Left forelimb (tissue), 1 donor: ENCODE results near the gene TMEM63A.
"Not testable (repeated sequence)": the region's sequence is repeated elsewhere in the genome, so short reads cannot be mapped to it uniquely, and the experiment has no call there.

Source experiments
- DNase-seq: peaks from one replicate; pipeline ENCODE4 v3.0.0-alpha.2; 2018; ENCODE audit warnings: low spot score

TMEM63A gene

DNA sequence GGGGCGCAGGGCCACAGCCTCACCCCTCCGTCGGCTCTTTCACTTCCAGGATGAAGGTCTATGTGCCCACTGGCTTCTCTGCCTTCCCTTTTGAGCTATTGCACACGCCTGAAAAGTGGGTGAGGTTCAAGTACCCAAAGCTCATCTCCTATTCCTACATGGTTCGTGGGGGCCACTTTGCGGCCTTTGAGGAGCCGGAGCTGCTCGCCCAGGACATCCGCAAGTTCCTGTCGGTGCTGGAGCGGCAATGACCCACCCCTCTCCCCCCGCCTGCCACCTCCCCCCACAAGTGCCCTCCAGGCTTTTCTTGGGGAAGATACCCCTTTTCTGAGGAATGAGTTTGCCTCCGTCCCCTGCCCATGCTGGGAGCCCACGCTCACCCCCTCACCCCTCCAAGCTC, 37.1 kb downstream of the TMEM63A start:
- DNase-seq, result no peak

DNA sequence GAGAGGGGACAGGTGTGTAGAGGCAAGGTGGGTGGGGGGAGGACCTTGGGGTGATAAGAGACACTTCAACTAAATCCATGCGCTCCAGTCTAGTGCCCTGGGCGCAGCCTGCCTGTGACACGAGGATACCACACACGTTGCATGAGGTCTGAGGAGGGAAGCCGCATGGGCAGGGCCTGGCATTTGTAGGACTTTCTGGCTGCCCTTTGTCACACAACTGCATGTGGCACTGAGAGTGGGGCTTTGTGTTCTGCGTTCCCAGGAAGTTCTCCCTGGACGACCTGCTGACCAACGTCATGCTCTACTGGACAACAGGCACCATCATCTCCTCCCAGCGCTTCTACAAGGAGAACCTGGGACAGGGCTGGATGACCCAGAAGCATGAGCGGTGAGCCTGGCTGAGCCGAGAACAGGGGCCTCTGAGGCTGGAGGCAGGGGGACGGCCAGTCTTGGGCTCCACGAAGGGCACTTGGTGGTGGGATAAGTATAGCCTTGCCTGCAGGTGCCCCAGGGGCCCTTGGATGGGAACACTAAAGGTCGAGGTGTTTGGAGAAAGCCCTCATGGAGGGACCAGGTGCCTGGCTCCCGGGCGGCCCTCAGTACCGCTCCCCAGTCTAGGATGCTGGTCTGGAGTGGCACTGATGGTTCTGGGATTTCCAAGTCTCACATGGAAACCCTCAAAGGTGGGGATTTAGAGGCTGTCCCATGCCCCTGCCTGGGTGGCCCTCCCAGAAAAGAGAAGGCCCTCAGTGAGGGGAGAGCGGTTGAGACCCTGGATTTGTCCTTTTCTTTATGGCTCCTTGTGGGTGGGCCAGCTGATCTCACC, 37.7 kb downstream of the TMEM63A start:
- DNase-seq, result no peak

DNA sequence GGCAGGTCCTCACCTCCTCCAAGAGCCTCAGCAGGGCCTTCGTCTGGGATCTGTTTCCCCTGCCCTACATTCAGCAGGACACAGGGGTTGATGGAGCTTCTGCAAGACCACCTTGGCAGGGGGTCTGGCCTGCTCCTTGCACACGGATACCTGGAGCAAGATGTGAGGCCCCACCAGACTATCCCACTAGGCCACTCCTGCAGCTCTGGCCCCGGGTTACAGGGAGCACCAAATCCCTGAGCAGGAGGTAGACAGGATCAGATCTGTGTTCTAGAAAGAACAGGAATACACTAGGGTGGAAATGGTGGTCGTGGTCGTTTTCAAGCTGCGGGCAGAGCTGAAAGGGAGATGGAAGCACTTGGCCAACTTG, 38.8 kb downstream of the TMEM63A start:
- no peak for DNase-seq

DNA sequence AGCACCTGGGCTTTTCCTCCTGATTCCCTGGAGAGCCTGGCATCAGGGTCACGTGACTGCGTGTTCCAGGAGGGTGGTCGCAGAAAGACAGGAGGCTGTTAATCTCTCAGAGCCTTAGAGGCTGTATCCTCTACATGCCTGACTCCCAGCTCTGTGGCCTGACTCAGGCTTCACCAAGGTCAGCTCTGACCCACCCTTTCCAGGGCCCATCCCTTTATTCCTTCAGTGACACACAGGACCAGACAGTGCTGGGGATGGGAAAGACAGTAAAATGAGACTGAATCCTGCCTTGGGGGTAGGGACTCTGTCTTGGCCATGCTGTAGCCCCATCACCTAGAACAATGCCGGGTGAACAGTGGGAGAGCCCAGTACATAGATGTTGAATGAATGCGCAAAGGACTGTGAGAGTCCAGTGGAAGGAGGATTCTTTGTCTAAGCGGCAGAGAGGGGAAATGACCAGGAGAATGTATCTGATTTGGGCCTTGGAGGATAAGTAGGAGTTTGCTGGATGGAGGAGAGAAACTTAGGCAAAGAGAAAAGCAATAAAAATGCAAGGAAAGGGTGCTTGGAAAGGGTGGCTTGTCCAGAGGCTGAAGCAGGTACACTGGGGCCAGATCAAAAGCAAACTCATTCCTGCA, 39.3 kb downstream of the TMEM63A start:
- DNase-seq, result no peak

DNA sequence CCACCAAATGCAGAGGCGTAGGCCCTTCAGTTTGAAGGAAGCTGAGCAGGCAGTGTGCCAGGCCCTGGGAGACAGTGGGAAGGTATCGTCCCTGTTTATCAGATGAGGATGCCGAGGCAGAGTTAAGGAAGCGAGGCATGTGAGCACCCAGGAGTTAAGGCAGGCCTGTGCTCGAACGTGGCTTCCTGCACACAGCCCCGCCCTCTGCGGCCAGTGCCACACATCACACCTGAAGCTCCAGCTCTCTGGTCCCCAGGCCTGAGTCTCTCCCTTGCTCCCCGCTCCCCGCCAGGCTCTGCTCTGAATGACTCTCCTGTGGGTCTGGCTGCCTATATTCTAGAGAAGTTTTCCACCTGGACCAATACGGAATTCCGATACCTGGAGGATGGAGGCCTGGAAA, 40.1 kb downstream of the TMEM63A start:
- DNase-seq, result no peak

DNA sequence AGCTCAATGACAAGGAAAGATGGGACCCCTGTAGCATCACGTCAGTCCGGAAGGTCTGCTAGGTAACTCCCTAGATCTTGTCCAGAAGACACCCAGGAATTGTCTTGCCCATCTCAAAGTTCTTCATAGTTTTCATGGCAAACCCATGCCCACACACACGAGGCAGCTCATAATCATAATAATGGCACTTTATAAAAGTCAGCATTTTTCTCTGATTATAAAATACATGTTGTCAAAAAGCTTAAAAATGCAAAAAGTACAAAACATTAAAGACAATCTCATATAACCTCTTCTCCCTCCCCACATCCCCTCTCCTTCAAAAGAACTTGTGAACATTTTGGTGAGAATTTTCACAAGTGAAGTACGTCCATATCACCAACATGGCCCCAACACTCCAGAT, 41.5 kb downstream of the TMEM63A start:
- DNase-seq, result no peak

DNA sequence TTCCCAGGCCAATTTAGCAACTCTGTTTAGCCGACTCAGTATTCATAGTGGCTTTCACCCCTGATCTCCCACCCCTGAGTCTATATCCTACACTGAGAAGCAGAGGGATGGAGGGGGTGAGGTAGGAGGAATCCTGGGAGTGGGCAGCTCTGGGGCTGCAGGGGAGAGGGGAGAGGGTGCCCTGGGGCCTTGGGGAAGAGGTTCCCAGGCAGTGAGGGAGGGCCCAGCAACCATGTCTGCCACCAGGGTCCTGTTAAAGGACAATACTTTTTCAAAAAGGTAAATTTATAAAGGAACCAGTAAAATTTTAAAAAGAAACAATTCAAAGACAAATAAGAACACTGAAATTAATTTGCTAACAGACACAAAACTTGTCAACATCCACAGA, 42.0 kb downstream of the TMEM63A start:
- no peak for DNase-seq

DNA sequence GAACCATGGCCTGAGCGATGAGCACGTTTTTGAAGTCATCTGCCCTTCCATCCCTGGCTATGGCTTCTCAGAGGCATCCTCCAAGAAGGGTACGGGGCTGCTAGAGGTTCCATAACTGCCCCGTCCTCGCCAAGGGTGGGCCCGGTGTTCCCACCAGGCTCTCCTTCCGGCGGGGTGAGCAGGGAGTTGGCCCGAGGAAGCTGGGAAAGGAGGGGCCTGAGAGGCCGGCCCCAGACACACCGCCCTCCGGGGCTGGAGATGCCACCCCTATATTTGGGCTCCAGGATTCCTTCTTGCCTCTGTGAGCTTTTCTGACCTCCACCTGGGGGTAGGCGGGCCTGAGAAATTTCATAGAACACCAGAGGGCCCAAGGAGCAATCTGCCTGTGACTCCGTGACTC, 43.4 kb downstream of the TMEM63A start:
- DNase-seq, result no peak

DNA sequence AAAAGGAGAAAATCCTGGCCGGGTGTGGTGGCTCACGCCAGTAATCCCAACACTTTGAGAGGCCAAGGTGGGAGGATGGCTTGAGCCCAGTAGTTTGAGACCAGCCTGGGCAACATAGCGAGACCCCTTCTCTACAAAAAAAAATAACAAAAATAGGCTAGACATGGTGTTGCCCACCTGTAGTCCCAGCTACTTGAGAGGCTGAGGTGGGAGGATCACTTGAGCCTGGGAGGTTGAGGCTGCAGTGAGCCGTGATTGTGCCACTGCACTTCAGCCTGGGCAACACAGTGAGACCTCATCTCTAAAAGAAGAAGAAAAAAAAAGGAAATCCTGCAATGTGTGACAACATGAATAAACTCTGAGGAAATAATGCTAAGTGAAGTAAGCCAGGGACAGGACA, 45.9 kb downstream of the TMEM63A start:
- DNase-seq, result not testable (repeated sequence)

DNA sequence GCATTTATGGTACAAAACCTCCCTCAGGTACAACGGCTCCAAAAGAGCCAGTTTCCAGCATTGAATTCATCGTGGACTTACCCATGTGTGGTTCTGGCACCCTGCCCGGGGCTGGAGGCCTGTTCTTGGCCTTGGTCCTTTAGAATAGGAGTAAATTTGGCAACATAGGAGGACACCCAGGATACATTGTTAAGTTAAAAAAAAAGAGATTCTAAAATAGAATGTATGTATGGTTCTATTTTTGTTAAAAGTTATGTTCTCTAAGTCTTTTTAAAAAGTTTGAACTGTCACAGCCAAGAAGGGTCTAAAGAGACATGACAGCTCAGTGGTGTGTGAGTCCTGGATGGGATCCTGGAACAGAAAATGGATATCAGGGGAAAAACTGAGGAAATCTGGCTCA, 46.3 kb downstream of the TMEM63A start:
- DNase-seq, result no peak

DNA sequence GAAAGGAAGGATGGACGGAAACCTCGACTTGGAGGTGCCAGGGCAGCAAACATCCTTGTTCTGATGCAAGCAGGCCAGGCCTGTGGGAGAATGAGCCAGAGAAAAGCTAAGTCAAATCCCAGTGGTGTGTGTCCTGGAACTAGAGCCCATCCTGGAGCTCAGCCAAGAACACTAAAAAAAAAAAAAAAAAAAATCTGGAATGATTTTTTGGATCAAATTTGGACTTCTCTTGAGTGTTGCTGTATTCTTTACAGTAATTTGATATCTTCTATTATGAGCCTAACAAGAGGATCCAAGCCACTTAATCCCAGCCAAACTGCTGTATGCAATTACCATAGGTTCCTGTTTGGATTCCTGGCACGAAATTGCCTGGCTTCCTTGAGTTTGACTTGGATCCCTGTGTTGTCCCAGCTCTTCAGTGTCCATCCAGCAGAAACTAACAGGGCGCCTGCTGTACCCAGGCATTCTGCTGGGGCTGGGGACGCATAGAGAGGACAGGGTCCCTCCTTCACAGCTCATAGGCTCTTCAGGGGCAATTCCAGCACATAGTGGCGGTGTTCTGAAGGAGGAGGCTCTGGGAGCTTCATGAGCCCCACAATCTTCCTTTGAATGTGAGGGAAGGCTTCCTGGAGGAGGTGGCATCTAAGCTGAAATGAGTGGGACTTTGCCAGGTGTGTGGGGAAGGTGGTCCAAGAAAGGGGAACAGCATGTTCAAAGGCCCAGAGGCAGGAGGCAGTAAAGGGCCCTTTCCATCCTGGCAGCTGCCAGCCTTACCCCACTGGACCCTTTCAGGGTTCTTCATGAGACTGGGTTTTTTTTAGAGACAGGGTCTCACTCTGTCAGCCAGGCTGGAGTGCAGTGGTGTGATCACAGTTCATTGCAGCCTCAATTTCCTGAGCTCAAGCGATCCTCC, 47.5 kb downstream of the TMEM63A start:
- peak; percentile 83 for DNase-seq

DNA sequence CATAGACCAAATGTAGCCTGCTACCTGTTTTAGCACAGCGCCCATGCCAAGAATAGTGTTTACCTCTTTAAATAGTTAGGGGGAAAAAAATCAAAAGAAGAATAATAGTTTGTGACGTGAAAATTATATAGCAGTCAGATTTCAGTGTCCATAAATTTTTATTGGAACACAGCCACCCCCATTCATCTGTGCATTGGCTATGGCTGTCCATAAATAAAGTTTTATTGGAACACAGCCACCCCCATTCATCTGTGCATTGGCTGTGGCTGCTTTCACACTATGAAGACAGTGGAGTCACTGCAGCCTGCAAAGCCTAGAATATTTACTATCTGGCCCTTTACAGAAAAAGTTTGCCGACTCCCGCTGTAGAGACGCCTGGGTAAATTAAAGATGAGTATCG, 51.3 kb downstream of the TMEM63A start:
- no peak for DNase-seq

DNA sequence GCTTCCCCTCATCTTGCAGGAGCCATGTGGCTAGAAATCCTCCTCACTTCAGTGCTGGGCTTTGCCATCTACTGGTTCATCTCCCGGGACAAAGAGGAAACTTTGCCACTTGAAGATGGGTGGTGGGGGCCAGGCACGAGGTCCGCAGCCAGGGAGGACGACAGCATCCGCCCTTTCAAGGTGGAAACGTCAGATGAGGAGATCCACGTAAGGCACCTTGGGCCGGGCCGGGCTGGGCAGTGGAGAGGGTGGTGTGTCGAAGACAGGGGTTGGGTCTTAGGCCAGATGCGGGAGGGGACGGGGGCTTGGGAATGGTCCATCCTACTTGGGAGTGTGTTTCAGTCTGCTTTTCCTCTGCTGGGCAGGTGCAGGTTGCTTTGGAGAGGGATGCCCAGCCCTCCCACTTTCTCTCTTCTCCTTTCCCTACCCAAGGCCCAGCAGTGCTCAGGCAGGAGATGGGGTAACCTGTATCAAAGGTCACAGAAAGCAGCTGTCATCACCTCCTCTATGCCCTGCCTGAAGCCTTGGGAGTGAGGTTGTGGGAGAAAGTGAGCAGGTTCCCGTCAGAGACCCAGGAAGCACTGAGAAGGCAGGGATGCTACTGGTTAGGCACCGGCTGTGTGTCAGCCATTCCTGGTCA, 53.4 kb downstream of the TMEM63A start:
- DNase-seq, result no peak

DNA sequence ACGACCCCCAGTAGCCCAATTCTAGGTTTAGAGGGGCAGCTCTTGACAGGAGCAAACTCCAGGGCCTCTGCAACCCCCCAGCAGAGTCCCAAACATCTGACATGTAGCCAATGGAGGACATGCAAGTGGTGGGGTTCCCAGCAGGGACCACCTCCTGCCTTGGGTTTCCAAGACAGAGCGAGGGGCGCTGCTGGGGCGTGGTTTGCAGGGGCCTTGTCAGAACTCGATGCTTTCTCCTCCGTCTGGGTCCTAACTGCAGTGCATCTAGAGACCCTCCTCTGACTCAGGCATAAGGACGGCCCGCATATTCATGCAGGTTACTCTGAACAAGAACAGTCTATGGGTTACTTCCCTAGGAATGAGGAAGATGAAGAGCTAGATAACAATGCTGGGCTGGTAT, 55.1 kb downstream of the TMEM63A start:
- DNase-seq, result no peak

DNA sequence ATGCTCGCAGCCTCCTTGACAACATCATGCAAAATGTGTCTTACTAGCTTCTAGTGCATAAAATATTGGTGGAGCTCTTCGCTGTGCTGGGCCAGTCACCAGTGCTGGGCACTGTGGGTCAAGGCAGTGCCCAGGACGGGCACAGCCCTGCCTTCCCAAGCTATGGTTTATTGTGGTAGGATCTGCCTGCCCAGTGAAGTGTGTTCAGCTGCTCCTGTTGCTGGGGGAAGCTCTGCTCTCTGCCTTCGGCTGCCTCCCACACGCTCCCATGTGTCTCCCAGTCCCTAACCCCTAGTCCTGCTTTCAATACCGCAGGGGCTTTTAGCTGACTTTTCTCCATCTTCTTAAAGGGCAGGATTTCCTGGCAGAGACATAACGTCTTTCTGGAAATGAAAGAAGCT, 56.6 kb downstream of the TMEM63A start:
- no peak for DNase-seq

DNA sequence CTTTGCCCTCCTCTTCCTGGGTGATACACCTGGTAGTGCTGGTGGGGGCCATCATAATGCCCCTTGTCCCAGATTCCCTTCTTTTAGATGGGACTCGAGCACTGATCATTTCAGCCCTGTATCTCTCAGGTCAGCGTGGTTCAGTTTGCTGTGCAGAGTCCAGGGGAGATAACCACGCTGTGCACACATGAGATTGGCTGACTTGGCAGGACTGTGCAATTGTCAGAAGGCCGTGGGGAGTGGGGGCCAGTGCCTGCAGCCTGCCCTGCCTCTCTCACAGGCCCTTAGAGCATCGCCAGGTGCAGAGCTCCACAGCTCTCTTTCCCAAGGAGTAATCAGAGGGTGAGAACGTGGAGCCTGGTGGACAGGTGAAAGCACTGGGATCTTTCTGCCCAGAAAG, 57.1 kb downstream of the TMEM63A start:
- DNase-seq, result no peak

DNA sequence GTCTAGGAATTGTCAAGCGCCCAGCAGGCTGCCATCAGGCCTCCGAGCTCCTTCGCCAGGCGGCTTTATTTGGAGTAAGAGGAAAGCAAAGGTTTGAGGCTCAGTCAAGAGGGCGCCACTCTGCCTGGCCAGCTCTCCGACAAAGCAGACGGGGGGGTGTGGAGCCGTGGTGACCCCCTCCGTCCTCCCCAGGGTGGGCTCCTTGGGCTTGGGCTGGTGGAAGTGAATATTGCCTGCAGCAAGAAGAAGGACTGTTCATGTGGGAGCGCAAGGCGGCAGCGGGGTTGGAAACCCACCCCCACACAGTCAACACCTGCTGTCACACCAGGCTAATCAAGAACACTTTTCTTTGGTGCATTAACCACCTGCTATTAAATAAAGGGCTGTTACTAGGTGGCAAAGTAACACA, 57.6 kb downstream of the TMEM63A start:
- no peak for DNase-seq

DNA sequence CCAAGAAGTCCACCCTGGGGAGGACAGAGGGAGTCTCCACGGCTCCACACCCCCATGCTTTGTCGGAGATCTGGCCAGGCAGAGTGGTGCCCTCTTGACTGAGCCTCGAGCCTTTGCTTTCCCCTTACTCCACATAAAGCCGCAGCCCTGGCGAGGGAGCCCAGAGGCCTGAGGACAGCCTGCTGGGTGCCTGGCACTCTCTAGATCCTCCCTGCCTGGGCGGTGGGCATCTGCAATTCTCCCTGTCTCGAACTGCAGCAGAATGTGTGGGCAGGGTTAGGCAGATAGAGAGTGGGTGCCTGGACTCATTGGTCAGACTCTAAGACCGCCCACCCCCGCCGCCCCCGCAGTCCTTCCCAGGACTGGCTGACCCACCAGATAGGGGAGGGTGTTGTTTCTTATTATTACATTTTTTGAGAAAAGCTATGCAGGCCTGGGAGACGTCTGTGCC, 58.3 kb downstream of the TMEM63A start:
- DNase-seq, result no peak

DNA sequence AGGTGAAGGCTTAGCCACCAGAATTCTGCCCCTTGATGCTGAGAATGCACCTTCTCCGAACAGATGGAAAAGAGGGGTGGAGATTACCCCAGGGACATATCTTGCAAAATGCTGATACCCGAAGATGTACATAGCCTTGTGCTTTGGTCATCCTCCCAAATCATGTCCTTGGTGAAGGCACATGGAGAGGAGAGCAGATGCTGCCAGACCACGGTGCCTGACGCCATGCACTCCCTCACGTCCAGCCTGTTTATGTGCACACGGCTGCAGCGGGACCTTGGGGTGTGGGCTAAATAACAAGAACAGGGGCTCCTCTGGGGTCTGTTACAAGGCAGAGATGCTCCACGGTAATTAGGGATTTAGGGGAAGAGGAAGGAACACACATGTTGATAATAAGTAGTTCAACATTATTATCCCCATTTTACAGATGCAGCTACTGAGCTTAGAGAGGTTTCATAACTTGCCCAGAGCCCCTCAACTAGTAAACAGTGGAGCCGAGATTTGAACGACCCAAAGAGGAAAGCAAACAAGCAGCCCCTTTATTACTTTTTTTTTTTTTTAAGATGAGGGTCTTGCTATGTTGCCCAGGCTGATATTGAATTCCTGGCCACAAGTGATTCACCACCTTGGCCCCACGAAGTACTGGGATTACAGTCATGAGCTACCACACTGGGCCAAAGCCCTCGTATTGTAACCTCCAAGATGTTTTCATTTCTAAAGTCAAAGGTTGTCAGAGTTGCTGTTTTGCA, 59.4 kb downstream of the TMEM63A start:
- no peak for DNase-seq

DNA sequence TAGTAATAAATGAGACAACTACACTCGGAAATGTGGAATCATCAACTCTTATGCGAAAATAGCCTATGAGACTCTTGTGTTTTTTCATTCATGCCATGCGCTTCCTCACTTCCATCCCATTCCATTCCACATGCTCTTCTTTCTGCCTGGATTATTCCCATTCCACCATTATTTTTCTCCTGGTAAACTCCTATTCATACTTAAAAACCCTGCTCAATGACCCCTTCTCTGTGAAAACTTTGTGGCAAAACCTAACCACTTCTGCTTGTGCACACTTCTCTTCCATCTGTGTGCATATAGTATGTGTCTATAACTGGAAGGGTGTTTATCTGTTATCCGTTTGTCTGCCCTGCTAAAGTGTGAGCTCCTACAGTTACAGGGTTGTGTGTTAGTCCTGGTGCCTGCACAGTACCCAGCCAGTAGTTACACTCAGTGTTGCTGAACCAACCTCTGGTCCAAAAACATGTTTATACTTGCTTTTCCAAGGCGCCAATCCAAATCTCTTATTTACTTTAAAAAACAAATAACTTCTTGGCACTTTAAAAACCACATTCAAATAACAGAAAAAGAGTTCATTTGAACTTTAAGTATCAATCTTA, 61.6 kb downstream of the TMEM63A start:
- DNase-seq, result no peak
